GM20000 (cell line): ENCODE results near the gene ZRANB3.

Source experiments
- DNase-seq: peaks from one replicate; pipeline ENCODE4 v3.0.0; 2012; ENCODE audit warnings: low spot score
- TF ChIP-seq, protein P1 (sequence below): IDR thresholded peaks from 2 replicates; pipeline ENCODE4 v1.5.1; 2012; ENCODE audit warnings: mild to moderate bottlenecking, control low read depth; ENCODE audit errors: extremely low read depth, missing control alignments

ZRANB3 gene

GRCh38 chr2:135168204-135168856 is 362.7 kb downstream of the ZRANB3 start:
- no peak for DNase-seq
- TF ChIP-seq, protein P1, sequence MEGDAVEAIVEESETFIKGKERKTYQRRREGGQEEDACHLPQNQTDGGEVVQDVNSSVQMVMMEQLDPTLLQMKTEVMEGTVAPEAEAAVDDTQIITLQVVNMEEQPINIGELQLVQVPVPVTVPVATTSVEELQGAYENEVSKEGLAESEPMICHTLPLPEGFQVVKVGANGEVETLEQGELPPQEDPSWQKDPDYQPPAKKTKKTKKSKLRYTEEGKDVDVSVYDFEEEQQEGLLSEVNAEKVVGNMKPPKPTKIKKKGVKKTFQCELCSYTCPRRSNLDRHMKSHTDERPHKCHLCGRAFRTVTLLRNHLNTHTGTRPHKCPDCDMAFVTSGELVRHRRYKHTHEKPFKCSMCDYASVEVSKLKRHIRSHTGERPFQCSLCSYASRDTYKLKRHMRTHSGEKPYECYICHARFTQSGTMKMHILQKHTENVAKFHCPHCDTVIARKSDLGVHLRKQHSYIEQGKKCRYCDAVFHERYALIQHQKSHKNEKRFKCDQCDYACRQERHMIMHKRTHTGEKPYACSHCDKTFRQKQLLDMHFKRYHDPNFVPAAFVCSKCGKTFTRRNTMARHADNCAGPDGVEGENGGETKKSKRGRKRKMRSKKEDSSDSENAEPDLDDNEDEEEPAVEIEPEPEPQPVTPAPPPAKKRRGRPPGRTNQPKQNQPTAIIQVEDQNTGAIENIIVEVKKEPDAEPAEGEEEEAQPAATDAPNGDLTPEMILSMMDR, result no peak

DNA sequence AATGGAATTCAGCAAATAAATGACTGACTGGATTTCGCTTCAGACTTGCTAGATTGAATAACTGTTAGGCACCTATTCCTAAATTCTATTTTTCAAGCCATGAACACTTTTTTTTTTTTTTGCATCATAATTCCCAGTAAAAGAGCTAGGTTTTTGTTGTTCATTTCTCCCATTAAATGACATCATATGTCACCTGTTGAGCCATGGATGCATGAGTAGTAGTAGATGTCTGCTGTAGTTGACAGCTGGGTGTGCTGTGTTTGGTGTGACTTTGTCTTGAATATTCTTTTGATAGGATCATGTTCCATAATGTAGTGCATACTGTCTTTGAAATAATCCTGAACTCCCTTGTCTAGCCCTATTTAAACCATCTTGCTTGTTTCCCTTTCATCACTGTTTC is 363.7 kb downstream of the ZRANB3 start:
- no peak for DNase-seq
- TF ChIP-seq, protein P1, result no peak

DNA sequence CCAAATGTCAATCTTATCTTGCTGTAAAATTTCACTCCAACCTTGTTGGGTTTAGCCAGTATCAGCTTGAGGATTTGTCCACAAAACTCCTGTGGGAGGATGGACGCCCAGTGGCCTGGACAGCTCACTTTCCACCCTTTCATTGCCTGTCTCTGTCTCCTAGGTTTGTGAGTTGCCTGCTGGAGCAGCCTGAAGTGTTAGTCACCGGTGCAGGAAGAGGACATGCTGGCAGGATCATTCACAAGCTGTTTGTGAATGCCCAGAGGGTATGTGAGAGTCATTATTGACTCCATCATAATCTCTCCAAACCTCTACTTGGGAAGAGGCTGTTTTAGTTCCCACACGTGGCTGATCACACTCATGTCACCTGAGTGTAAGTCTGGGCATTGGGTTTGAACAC is 366.6 kb downstream of the ZRANB3 start:
- DNase-seq, result no peak
- TF ChIP-seq, protein P1, result no peak

- TF ChIP-seq, protein P1, result no peak
- DNase-seq, result no peak
Observed at GRCh38 chr2:135163901-135164300, 367.1 kb downstream of the ZRANB3 start.

- TF ChIP-seq, protein P1, result no peak
- DNase-seq, result no peak
Observed at GRCh38 chr2:135163306-135163705, 367.7 kb downstream of the ZRANB3 start.

- TF ChIP-seq, protein P1, result no peak
- no peak for DNase-seq
Observed at GRCh38 chr2:135162786-135163185, 368.2 kb downstream of the ZRANB3 start.

DNA sequence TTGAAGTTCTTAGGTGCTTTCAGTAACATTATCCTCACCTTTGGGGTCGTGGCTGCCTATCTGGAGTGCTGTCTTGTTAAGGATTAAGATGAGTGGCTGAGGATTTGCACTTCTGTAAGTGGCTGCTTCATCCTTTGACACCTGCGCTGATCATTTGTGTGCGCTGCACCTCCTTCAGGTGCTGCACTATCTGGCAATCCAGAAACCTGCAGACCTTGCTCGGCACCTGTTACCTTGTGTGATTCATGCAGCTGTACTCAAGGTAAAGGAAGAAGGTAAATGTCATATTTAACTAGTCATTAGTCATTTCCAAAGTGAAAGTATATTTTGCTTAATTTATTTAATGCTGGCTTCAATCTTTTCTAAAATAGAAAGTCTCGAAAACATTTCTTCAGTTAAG is 368.6 kb downstream of the ZRANB3 start:
- DNase-seq, result no peak

More for the DNA sequence above, 368.6 kb downstream of the ZRANB3 start:
- TF ChIP-seq, protein P1, result no peak
